Activated CD8-positive, alpha-beta memory T cell treated with anti-CD3 and anti-CD28 coated beads for 36 hours (primary cell): ENCODE measurements around the gene ABCG1. TPM values are rescaled to one million over a fixed set of nuclear protein-coding genes. Genes with fewer than 3 reads are reported as not detected.

Experiments
- CTCF ChIA-PET: fragments of 350-600 bp; sonication (Branson Sonifier 250); formaldehyde crosslinking; loops from one replicate; lab custom pipeline; 2021; ENCODE audit warnings: antibody characterized with exemption; lab: Charles Lee
- POLR2A ChIA-PET: fragments of 350-600 bp; sonication (Branson Sonifier 250); formaldehyde crosslinking; loops from one replicate; lab custom pipeline; 2021; ENCODE audit warnings: antibody characterized with exemption; lab: Charles Lee
- total RNA-seq, 2 experiments: library from RNA; stranded (reverse); gene quantifications; one replicate each; pipeline ENCODE4 v1.2.3, GENCODE V29; 2021

Gene ABCG1
- total RNA-seq, 2 experiments from 2014 or later, result 4.4 to 5.4 TPM

- ChIA-PET POLR2A (interaction anchor here (1.0 to 2.8 kb wide), 4 partner anchors 8 to 167 kb away, joined by 3 to 15 read pairs (median 5); no protein-coding TSS in a partner anchor), CTCF (interaction anchor here (0.8 to 3.5 kb wide), 5 partner anchors 22 to 162 kb away, joined by 3 to 22 read pairs (median 4); no protein-coding TSS in a partner anchor)
Observed at GRCh38 chr21:42236693-42237092, 17.8 kb downstream of the ABCG1 start.

- ChIA-PET POLR2A (interaction anchor here (1.0 to 2.8 kb wide), 5 partner anchors 9 to 166 kb away, joined by 3 to 15 read pairs (median 5); no protein-coding TSS in a partner anchor), CTCF (interaction anchor here (0.8 to 3.5 kb wide), 9 partner anchors 12 to 189 kb away, joined by 3 to 22 read pairs (median 4); no protein-coding TSS in a partner anchor)
Observed at GRCh38 chr21:42237161-42237560, 18.2 kb downstream of the ABCG1 start.

GRCh38 chr21:42237577-42237976 is 18.6 kb downstream of the ABCG1 start:
- ChIA-PET POLR2A (interaction anchor here (0.5 to 2.8 kb wide), 7 partner anchors 8 to 166 kb away, joined by 3 to 15 read pairs (median 5); no protein-coding TSS in a partner anchor), CTCF (interaction anchor here (0.8 to 3.5 kb wide), 10 partner anchors 12 to 189 kb away, joined by 3 to 22 read pairs (median 4); no protein-coding TSS in a partner anchor)

- ChIA-PET POLR2A (interaction anchor here (0.5 to 2.8 kb wide), 7 partner anchors 9 to 167 kb away, joined by 3 to 15 read pairs (median 5); no protein-coding TSS in a partner anchor), CTCF (interaction anchor here (0.7 to 3.5 kb wide), 16 partner anchors 10 to 257 kb away, joined by 3 to 22 read pairs (median 3); partner anchors contain the start of gene ABCG1)
Observed at GRCh38 chr21:42238185-42238934, 19.4 kb downstream of the ABCG1 start.

GRCh38 chr21:42239556-42239955 is 20.6 kb downstream of the ABCG1 start:
- ChIA-PET CTCF (interaction anchor here (1.1 to 3.5 kb wide), 5 partner anchors 14 to 50 kb away, joined by 3 to 22 read pairs (median 9); partner anchors contain the start of gene ABCG1), POLR2A (interaction anchor here (2.8 kb wide), 1 partner anchor 20 kb away, joined by 15 read pairs; no protein-coding TSS in a partner anchor)

GRCh38 chr21:42239973-42240372 is 21.0 kb downstream of the ABCG1 start:
- ChIA-PET POLR2A (no interaction called here), CTCF (interaction anchor here (2.5 to 3.0 kb wide), 2 partner anchors 15 to 21 kb away, joined by 9 to 12 read pairs; partner anchors contain the start of gene ABCG1)

GRCh38 chr21:42242611-42243010 is 23.7 kb downstream of the ABCG1 start:
- ChIA-PET POLR2A (no interaction called here), CTCF (interaction anchor here (1.1 to 1.4 kb wide), 2 partner anchors 9 to 17 kb away, joined by 4 read pairs; no protein-coding TSS in a partner anchor)

- ChIA-PET CTCF (interaction anchor here (1.1 to 1.4 kb wide), 3 partner anchors 9 to 23 kb away, joined by 4 to 5 read pairs (median 4); no protein-coding TSS in a partner anchor), POLR2A (no interaction called here)
Observed at GRCh38 chr21:42243026-42243425, 24.1 kb downstream of the ABCG1 start.

GRCh38 chr21:42245331-42246193 is 26.6 kb downstream of the ABCG1 start:
- POLR2A ChIA-PET, result interaction anchor here (0.5 kb wide), 1 partner anchor 51 kb away, joined by 3 read pairs; no protein-coding TSS in a partner anchor

GRCh38 chr21:42247716-42248115 is 28.8 kb downstream of the ABCG1 start:
- CTCF ChIA-PET, result no interaction called here
- POLR2A ChIA-PET, result no interaction called here

More at GRCh38 chr21:42245331-42246193, 26.6 kb downstream of the ABCG1 start:
- CTCF ChIA-PET, result interaction anchor here (0.8 to 1.4 kb wide), 5 partner anchors 11 to 99 kb away, joined by 3 to 6 read pairs (median 4); no protein-coding TSS in a partner anchor

GRCh38 chr21:42248241-42248640 is 29.3 kb downstream of the ABCG1 start:
- POLR2A ChIA-PET, result no interaction called here

GRCh38 chr21:42248783-42249597 is 30.1 kb downstream of the ABCG1 start:
- POLR2A ChIA-PET, result no interaction called here

More at GRCh38 chr21:42248241-42248640, 29.3 kb downstream of the ABCG1 start:
- CTCF ChIA-PET, result no interaction called here

GRCh38 chr21:42250422-42251403 is 31.8 kb downstream of the ABCG1 start:
- POLR2A ChIA-PET, result no interaction called here
- CTCF ChIA-PET, result interaction anchor here (1.3 kb wide), 1 partner anchor 8 kb away, joined by 3 read pairs; no protein-coding TSS in a partner anchor

More at GRCh38 chr21:42248783-42249597, 30.1 kb downstream of the ABCG1 start:
- CTCF ChIA-PET, result no interaction called here

- ChIA-PET POLR2A (no interaction called here), CTCF (interaction anchor here (1.0 to 1.9 kb wide), 3 partner anchors 9 to 106 kb away, joined by 4 read pairs; no protein-coding TSS in a partner anchor)
Observed at GRCh38 chr21:42251654-42252324, 32.8 kb downstream of the ABCG1 start.

GRCh38 chr21:42252325-42252654 is 33.4 kb downstream of the ABCG1 start:
- ChIA-PET POLR2A (no interaction called here), CTCF (interaction anchor here (1.0 to 1.9 kb wide), 3 partner anchors 9 to 107 kb away, joined by 4 read pairs; no protein-coding TSS in a partner anchor)
